RPMI8226 (cell line): ENCODE results near the gene MKI67.
"Not testable (repeated sequence)": the region's sequence is repeated elsewhere in the genome, so short reads cannot be mapped to it uniquely, and the experiment has no call there.

ENCODE experiments used
- DNase-seq: peaks from one replicate; pipeline ENCODE4 v3.0.0-alpha.2; 2015

MKI67 gene

GRCh38 chr10:128125944-128126764, at the start of gene MKI67:
Gene MKI67, minus strand, starts transcription at chr10:128126423. Its CDS starts 756 bp downstream, at chr10:128125667.
- peak; percentile 83 for DNase-seq

GRCh38 chr10:128174581-128175559, 48.6 kb upstream of the MKI67 start:
- no peak for DNase-seq

GRCh38 chr10:128173386-128173785, 47.2 kb upstream of the MKI67 start:
- no peak for DNase-seq

- no peak for DNase-seq
Measured at GRCh38 chr10:128172756-128173155, 46.5 kb upstream of the MKI67 start.

- no peak for DNase-seq
Measured at GRCh38 chr10:128169811-128170379, 43.7 kb upstream of the MKI67 start.

- no peak for DNase-seq
Measured at GRCh38 chr10:128167926-128168520, 41.8 kb upstream of the MKI67 start.

GRCh38 chr10:128167123-128167522, 40.9 kb upstream of the MKI67 start:
- DNase-seq = not testable (repeated sequence)

- DNase-seq = no peak
Measured at GRCh38 chr10:128166151-128166550, 39.9 kb upstream of the MKI67 start.

- no peak for DNase-seq
Measured at GRCh38 chr10:128165536-128165935, 39.3 kb upstream of the MKI67 start.

GRCh38 chr10:128163701-128164100, 37.5 kb upstream of the MKI67 start:
- no peak for DNase-seq

- DNase-seq = no peak
Measured at GRCh38 chr10:128161031-128161430, 34.8 kb upstream of the MKI67 start.

GRCh38 chr10:128160297-128160711, 34.1 kb upstream of the MKI67 start:
- no peak for DNase-seq

- no peak for DNase-seq
Measured at GRCh38 chr10:128158021-128158795, 32.0 kb upstream of the MKI67 start.

GRCh38 chr10:128156999-128157755, 31.0 kb upstream of the MKI67 start:
- no peak for DNase-seq

- no peak for DNase-seq
Measured at GRCh38 chr10:128152741-128153580, 26.7 kb upstream of the MKI67 start.

- DNase-seq = no peak
Measured at GRCh38 chr10:128151031-128151430, 24.8 kb upstream of the MKI67 start.

GRCh38 chr10:128150561-128150960, 24.3 kb upstream of the MKI67 start:
- no peak for DNase-seq

GRCh38 chr10:128150045-128150493, 23.8 kb upstream of the MKI67 start:
- peak; percentile 55 for DNase-seq

GRCh38 chr10:128149267-128150014, 23.2 kb upstream of the MKI67 start:
- DNase-seq = no peak
